ENCODE data around the gene ERF. TPM values are rescaled to one million over a fixed set of nuclear protein-coding genes. Genes with fewer than 3 reads are reported as not detected.
A peak's percentile ranks its signal among the peaks of the same experiment; 100 is the strongest.

The ERF gene
- polyA plus RNA-seq, 6 donors from 2014 or later, result 0.68 to 8.2 (median 3.8) TPM

DNA sequence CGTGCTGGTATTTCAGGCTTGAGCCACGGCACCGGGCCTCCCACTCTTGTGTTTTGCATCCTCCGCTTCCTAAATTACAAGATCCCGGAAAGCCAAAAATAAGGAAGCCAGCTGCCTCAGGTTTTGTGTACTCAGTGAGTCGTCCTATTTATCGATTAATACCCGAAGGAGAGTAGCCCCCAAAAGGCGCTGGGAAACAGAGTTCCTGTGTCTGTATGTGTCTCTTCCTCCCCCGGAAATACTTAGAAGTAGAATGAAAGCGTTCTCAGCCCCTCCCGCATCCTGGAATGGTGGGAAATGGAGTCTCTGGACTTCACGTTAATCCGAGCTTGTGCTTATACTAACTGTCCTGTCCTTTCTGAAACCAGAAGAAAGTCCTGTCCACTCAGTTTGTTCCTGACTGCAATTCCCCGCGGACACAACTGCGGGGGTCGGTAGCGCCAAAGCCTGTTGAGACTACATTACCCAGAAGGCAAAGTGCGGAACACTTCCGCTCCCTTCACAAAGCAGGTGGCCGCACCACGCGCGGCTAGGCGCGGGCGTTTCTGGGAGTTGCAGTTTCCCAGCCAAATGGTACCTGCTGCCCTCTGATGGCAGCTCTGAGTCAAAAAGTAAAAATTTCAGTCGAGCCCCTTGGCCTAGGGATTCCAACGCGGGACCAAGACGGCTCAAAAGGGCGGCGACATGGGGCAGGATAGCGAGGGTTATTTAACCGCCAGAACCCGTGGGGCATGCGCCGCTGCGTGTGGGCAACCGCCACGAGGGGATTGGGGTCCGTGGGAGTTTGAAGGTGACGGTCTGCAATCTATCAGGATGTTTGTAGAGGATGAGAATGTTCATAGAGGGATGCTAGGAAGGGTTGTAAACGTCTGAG, 10.3 kb downstream of the ERF start:
- Mint-ChIP-seq H3K27me3 (no peaks in the 10 kb centered on the region), H3K36me3 (no peaks in the 10 kb centered on the region), H3K4me3 (peak overlapping the region; percentile 79 to 100 (median 97)), H3K9me3 (no peaks in the 10 kb centered on the region), H3K27ac (peak overlapping the region; percentile 92 to 100 (median 97)), H3K4me1 (peaks cover 50 to 60% (median 54%) of the 10 kb centered on the region in 3 donors)
- DNase-seq, result peak; percentile 91
- peak; percentile 34 to 43 for ATAC-seq (ENCODE audit: low read depth in 2 of 2)

DNA sequence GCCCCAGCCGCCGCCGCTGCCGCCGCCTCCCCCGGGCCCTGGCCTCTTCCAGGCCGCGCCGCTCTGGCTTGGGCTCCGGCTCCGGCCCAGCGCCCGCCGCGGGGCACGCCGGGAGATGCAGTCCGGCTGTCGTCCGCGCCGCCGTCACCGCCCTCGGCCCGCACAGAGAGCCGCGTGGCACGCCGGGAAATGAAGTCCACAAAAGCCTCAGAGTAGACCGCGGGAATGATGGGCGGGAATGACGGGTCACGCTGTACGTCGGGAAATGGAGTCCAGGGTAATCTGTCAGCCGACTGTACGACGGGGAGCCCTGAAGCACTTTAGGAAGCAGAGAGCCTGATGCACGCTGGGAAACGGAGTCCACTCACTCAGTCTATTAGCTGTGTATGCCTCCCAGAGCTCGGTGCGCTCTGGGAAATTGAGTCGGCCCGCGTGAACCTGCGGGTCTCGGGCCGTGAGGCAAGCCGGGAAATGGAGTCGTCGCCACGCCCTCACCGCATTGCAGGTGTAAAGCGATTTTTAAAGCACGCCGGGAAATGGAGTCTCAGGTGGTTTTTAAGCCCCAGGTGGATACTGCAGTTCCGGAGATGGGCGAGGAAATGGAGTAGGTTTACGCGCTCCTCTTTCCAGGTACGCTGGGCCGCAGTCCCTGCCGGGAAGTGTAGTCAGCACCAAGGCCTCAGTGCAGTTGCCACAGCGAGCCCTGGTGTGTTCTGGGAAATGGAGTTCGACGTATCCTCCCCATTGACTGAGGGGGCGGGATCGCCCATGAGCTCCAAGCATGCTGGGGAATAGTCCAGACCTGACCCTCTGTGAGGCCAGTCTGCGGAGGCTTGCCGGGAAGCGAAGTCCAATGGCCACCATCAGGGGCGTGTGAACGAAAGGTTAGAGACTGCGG, 12.2 kb downstream of the ERF start, which contains the start of gene GSK3A:
GSK3A (minus strand) TSS at position 91 of the 898 bp plus-strand sequence. CDS start 137 bp downstream, outside the sequence.
- peak within 1 kb of the TSS; percentile 79 to 98 (median 96) for H3K4me3 Mint-ChIP-seq

DNA sequence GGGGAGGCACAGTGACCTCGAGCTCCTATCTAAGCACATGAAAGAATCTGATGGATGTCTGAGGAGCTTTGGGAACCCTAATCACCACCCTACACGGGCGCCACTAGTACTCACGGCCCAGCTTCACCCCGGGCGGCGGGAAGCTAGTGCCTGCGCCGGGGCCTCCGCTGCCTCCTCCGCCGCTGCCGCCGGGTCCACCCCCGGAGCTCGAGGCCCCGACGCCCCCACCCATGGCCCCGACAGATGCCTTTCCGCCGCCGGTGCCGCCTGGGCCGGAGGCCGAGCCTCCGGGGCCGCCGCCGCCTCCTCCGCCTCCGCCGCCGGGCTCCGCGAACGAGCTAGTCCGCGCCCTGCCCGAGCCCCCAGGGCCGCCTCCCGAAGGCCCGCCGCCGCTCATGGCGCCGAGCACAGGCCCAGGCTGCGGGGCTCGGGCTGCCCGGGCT, 12.8 kb downstream of the ERF start:
- peak overlapping the region; percentile 77 to 98 (median 88) for H3K4me3 Mint-ChIP-seq
- ATAC-seq (ENCODE audit: low read depth in 2 of 2), result no peak
- no peaks in the 10 kb centered on the region for H3K9me3 Mint-ChIP-seq
- H3K36me3 Mint-ChIP-seq, result no peaks in the 10 kb centered on the region
- H3K27ac Mint-ChIP-seq, result peak overlapping the region; percentile 18 to 92 (median 88)
- H3K4me1 Mint-ChIP-seq, result peaks cover 50 to 65% (median 53%) of the 10 kb centered on the region in 3 donors
- no peak for DNase-seq
- no peaks in the 10 kb centered on the region for H3K27me3 Mint-ChIP-seq

More for the DNA sequence above, 12.2 kb downstream of the ERF start, which contains the start of gene GSK3A:
- DNase-seq (peak; percentile 96), ATAC-seq (ENCODE audit: low read depth in 2 of 2) (peak; percentile 70 to 73)
- Mint-ChIP-seq H3K27ac (peak within 1 kb of the TSS; percentile 83 to 100 (median 96)), H3K36me3 (no peaks in the 10 kb centered on the region), H3K4me1 (peaks cover 50 to 66% (median 53%) of the 10 kb centered on the region in 3 donors), H3K27me3 (no peaks in the 10 kb centered on the region), H3K9me3 (no peaks in the 10 kb centered on the region)

DNA sequence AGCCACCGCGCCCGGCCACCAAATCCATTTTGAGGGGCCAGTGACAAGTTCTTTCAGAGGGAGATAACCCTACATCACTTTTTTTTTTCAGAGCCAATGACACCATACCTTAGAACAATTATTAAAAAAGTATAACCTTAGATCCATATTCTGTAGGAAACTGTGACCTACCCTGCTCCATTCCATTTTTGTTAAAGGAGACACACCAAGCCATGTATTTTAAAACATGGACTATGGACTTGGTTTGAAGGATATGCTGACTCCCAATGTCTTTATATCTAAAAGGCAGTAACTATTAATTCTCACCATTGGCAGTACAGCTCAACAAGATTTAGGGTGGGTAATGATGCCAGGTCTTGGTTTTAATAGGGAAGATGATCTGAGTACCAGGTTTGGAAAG, 13.6 kb downstream of the ERF start:
- Mint-ChIP-seq H3K27me3 (no peaks in the 10 kb centered on the region), H3K27ac (peak overlapping the region in 4 of 6 donors; percentile 29 to 92 (median 87)), H3K36me3 (no peaks in the 10 kb centered on the region), H3K4me3 (peak overlapping the region; percentile 38 to 98 (median 85)), H3K9me3 (no peaks in the 10 kb centered on the region), H3K4me1 (peaks cover 47 to 60% (median 53%) of the 10 kb centered on the region in 3 donors)
- ATAC-seq (ENCODE audit: low read depth in 2 of 2), result no peak
- no peak for DNase-seq

DNA sequence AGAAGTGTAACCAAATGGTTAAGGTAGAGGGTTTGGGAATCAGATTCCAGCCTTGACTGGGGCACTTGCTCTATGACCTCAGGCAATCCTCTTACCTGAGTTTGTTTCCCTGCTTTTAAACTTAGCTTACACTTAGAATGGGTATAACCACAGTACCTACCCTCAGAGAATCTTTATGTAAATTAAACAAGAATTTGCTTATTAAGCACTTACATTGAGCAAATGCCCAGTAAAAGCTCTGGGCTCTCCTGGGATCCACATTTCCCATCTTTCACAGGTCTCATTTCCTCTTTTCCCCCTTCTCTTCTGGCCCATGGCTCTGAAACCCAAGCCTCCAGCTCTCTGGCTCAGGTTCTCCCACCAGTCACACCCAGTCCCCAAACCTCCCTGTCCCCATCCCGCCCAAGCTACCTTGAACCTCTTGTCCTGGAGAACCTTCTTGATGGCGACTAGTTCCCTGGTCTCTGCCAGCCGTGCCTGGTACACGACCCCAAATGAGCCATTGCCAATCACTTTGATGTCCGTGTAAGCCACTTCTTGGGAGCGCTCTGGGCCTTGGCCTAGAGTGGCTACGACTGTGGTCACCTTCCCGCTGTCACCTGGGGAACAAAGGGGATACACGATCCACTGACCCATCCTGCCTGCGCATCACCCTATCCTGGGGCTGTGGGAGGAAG, 15.2 kb downstream of the ERF start:
- Mint-ChIP-seq H3K4me1 (peaks cover 44 to 53% (median 46%) of the 10 kb centered on the region in 3 donors), H3K4me3 (peak overlapping the region in 6 of 8 donors; percentile 4 to 85 (median 74)), H3K27me3 (no peaks in the 10 kb centered on the region), H3K9me3 (no peaks in the 10 kb centered on the region), H3K27ac (peak overlapping the region in 4 of 6 donors; percentile 27 to 72 (median 34)), H3K36me3 (no peaks in the 10 kb centered on the region)
- ATAC-seq (ENCODE audit: low read depth in 2 of 2), result no peak
- no peak for DNase-seq

DNA sequence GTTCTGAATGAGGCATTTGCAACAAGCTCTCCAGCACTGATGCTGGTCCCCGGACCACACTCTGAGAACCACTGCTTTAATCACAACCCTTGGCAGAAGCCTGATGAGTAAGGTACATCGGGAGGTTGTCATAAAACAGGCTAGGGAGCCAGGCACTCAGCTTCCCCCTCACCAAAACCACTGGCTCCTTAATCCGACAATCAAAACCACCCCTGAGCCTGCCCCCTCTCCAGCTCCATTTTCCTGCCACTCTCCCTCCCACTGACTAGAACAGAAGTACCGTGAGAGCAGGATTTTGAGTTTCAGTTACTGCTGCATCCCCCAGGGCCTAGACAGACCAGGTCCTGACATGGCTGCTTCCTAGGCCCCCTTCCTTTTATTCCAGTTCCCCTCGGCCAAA, 19.7 kb downstream of the ERF start:
- Mint-ChIP-seq H3K27ac (peak overlapping the region in 1 of 6 donors; percentile 27), H3K9me3 (no peaks in the 10 kb centered on the region), H3K4me3 (no peak overlapping the region), H3K36me3 (peaks cover 0 to 7% of the 10 kb centered on the region in 2 donors), H3K4me1 (peaks cover 23 to 37% (median 33%) of the 10 kb centered on the region in 3 donors), H3K27me3 (no peaks in the 10 kb centered on the region)
- ATAC-seq (ENCODE audit: low read depth in 2 of 2) (no peak), DNase-seq (no peak)

DNA sequence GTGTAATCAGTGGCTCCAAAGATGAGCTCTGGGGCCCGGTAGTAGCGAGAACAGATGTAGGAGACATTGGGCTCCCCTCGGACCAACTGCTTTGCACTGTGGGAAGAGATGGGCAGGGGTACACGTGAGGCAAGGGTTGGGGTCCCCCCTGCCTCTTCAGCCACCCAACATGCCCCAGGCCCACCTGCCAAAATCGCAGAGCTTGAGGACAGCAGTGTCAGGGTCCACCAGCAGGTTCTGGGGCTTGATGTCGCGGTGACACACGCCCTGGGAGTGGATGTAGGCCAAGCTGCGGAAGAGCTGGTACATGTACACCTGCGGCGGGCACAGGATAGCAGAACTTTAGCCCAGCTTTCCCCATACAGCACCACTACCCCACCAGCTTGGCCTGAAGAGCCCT, 20.6 kb downstream of the ERF start:
- DNase-seq, result no peak
- Mint-ChIP-seq H3K4me3 (no peak overlapping the region), H3K27me3 (no peaks in the 10 kb centered on the region), H3K9me3 (no peaks in the 10 kb centered on the region), H3K27ac (peak overlapping the region in 1 of 6 donors; percentile 38), H3K36me3 (peaks cover 0 to 7% of the 10 kb centered on the region in 2 donors), H3K4me1 (peaks cover 15 to 35% (median 31%) of the 10 kb centered on the region in 3 donors)
- ATAC-seq (ENCODE audit: low read depth in 2 of 2), result no peak

DNA sequence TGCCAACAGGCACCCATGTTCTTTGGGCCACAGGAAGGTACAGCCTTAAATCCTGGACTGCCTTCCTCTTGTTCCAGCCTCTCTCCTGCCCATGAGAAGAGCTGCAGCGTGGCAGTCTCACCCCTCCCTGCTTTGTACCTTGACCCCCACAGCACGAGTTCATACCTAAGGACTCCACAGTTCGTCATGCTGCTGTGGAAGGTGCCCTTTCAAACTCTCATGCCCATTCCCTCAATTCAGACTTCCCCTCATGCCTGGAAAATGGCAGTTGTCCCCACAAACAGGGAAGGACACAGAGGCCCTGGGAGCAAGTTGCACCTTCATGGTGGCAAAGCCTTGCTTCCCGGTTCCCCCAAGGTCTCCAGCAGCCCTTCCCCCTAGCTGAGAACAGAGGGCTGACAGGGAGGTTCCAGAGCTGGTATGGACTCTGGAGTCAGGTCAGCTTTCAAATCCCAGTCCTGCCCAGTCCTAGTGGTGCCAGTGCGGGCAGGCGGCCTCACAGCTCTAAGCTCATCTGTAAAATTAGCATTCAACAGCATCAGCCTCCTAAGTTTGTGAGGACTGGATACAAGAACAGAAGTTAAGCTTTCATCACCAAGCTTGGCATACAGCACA, 21.1 kb downstream of the ERF start:
- Mint-ChIP-seq H3K9me3 (no peaks in the 10 kb centered on the region), H3K27ac (peak overlapping the region in 3 of 6 donors; percentile 21 to 91 (median 60)), H3K36me3 (peaks cover 0 to 7% of the 10 kb centered on the region in 2 donors), H3K27me3 (no peaks in the 10 kb centered on the region), H3K4me3 (peak overlapping the region in 1 of 8 donors; percentile 0), H3K4me1 (peaks cover 11 to 36% (median 29%) of the 10 kb centered on the region in 3 donors)
- no peak for ATAC-seq (ENCODE audit: low read depth in 2 of 2)
- no peak for DNase-seq

DNA sequence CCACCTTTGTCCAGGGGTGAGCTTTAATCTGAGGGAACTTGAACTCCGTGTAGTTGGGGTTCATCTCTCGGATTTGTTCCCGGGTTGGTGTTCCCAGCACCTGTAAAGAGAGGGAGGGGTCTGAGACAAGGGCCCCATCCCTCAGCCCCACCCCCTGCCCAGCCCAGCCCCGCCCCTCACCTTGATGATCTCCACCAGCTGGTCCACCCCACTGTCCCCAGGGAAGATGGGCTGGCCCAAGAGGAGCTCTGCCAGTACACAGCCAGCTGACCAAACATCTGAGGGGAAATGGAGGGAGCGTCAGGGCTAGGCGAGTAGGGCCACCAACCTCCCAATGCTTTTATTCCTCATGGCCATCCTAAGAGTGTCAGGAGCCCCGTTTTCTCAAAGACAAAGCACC, 21.8 kb downstream of the ERF start:
- no peak for DNase-seq
- Mint-ChIP-seq H3K27ac (peak overlapping the region in 2 of 6 donors; percentile 60 to 91), H3K36me3 (peaks cover 0 to 7% of the 10 kb centered on the region in 2 donors), H3K9me3 (no peaks in the 10 kb centered on the region), H3K4me3 (no peak overlapping the region), H3K4me1 (peaks cover 11 to 41% (median 31%) of the 10 kb centered on the region in 3 donors), H3K27me3 (no peaks in the 10 kb centered on the region)
- no peak for ATAC-seq (ENCODE audit: low read depth in 2 of 2)

DNA sequence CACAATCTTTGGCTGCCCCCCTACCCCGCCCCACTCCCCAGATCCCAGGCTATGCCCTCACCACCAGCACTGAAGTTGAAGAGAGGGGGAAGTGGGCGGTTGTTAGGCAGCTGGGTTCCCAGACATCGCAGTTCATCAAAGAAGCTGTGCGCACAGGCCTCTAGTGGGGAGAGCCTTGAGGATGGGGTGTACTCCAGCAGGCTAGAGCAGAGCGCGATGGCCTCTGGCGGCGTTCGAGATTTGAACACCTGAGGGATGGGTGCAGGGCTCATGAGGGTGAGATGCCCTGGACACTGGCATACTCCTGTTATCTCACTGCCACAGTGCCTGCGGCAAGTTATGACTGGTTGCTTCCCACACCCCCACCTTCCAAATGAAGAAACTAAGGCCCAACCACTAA, 22.5 kb downstream of the ERF start:
- Mint-ChIP-seq H3K9me3 (no peaks in the 10 kb centered on the region), H3K27ac (peak overlapping the region in 2 of 6 donors; percentile 42 to 62), H3K27me3 (no peaks in the 10 kb centered on the region), H3K4me3 (no peak overlapping the region), H3K36me3 (peaks cover 0 to 7% of the 10 kb centered on the region in 2 donors), H3K4me1 (peaks cover 11 to 41% (median 34%) of the 10 kb centered on the region in 3 donors)
- DNase-seq (no peak), ATAC-seq (ENCODE audit: low read depth in 2 of 2) (no peak)

DNA sequence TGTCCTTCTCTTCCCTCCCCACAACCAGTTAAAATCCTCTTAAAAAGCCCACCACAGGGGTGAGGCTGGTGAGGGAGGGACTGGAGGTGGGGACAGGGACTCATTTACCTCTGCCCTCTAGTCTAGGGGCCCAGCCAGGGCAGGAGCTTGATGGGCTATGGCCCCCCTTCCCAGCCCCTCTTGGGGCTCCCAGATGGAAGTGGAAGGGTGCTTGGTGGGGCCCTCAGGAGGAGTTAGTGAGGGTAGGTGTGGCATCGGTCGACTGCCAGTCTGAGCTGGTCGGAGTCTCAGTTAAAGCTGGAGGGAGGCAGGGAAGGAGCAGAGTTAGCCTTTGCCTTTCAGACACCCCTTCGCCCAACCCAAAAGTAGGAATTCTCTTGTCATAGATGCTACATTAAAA, 24.4 kb downstream of the ERF start:
- H3K4me3 Mint-ChIP-seq, result no peak overlapping the region
- no peak for ATAC-seq (ENCODE audit: low read depth in 2 of 2)
- peak overlapping the region in 1 of 6 donors; percentile 33 for H3K27ac Mint-ChIP-seq
- H3K27me3 Mint-ChIP-seq, result no peaks in the 10 kb centered on the region
- no peak for DNase-seq
- H3K36me3 Mint-ChIP-seq, result peaks cover 0 to 7% of the 10 kb centered on the region in 2 donors
- no peaks in the 10 kb centered on the region for H3K9me3 Mint-ChIP-seq
- peaks cover 6 to 38% (median 36%) of the 10 kb centered on the region in 3 donors for H3K4me1 Mint-ChIP-seq

DNA sequence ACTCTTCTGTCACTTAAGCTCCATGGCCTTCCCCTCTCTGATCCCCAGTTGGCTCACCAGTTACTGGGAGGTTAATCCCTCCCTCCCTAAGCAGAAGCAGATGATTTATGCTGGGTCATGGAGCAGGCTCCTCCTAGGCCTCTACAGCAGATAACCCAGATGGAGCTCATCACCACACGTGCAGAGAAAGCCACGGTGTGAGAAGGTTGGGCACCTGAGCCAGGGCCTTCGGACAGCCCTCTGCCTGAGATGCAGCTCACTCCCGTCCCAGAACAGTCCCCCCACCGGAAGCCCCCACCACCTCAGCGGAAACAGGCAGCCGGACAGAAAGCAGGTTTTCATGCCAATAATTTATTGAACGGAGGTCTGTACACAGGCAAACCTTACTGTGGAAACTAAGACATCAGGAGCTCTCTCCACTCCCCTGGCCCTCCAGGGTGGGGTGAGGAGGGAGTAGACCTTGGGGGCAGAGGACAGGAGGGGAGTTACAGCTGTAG, 25.0 kb downstream of the ERF start:
- peaks cover 2 to 36% (median 32%) of the 10 kb centered on the region in 3 donors for H3K4me1 Mint-ChIP-seq
- peaks cover 0 to 11% of the 10 kb centered on the region in 2 donors for H3K36me3 Mint-ChIP-seq
- DNase-seq, result no peak
- no peaks in the 10 kb centered on the region for H3K9me3 Mint-ChIP-seq
- no peak overlapping the region for H3K4me3 Mint-ChIP-seq
- H3K27ac Mint-ChIP-seq, result peak overlapping the region in 3 of 6 donors; percentile 30 to 79 (median 62)
- no peaks in the 10 kb centered on the region for H3K27me3 Mint-ChIP-seq
- ATAC-seq (ENCODE audit: low read depth in 2 of 2), result no peak

All from naive B cell (primary cell).